ENCODE measurements around the gene STAC3. TPM values are rescaled to one million over a fixed set of nuclear protein-coding genes. Genes with fewer than 3 reads are reported as not detected.

The STAC3 gene
- total RNA-seq, 1 experiment from 2014 or later, result 2.5 TPM

- ChIA-PET CTCF (interaction anchor here (1.1 to 1.9 kb wide), 3 partner anchors 10 to 186 kb away, joined by 3 to 6 read pairs (median 3); no protein-coding TSS in a partner anchor), RAD21 (ENCODE audit: low non-redundant PET in 1 of 2, low total read pairs in 2 of 2, uncharacterized antibody in 2 of 2, unreplicated experiment in 2 of 2) (no interaction called here), POLR2A (no interaction called here)
- no peaks in the 10 kb centered on the region for H4K20me1 ChIP-seq (ENCODE audit: insufficient read depth)
- H3K27me3 ChIP-seq (ENCODE audit: insufficient read depth, low read length), result no peaks in the 10 kb centered on the region
- H3K9ac ChIP-seq (ENCODE audit: low read length), result no peak overlapping the region
- peaks cover 3 to 4% of the 10 kb centered on the region in 2 experiments; a peak in 1 of 4 replicates for H3K4me1 ChIP-seq (ENCODE audit: control insufficient read depth in 1 of 2, insufficient read depth in 2 of 2, low read length in 2 of 2)
- H2AFZ ChIP-seq (ENCODE audit: low read depth, low read length, poor library complexity, severe bottlenecking), result no peak overlapping the region
- DNase-seq (ENCODE audit: low read depth, low spot score), result no peak
- no peak overlapping the region for H3K4me3 ChIP-seq (replicated peaks in 1 of 2; ENCODE audit: low read depth in 1 of 2, low read length in 2 of 2)
- H3K9me2 ChIP-seq (ENCODE audit: insufficient read depth), result no peaks in the 10 kb centered on the region
- H3K79me2 ChIP-seq (ENCODE audit: insufficient read depth, low read length), result no peaks in the 10 kb centered on the region
- no peak for ATAC-seq
- H3K9me3 ChIP-seq (ENCODE audit: control insufficient read depth in 1 of 2, insufficient read depth in 1 of 2, low read depth in 1 of 2, low read length in 2 of 2), result no peaks in the 10 kb centered on the region
- no peak overlapping the region for H3K27ac ChIP-seq (ENCODE audit: low read depth, low read length)
- BruUV-seq (replicated peaks), result no TSS peak
- no peak overlapping the region for H3K4me2 ChIP-seq (ENCODE audit: low read length)
- TF ChIP-seq EZH2phosphoT487 (IDR thresholded peaks at IDR 0.05; ENCODE audit: borderline replicate concordance), result no peak
- no peak for TF ChIP-seq MAX (IDR thresholded peaks at IDR 0.05)
- TF ChIP-seq SRF (IDR thresholded peaks at IDR 0.05; ENCODE audit: low read depth), result no peak
- TF ChIP-seq ELF1 (IDR thresholded peaks at IDR 0.05; ENCODE audit: borderline replicate concordance, low read depth), result no peak
- TF ChIP-seq POLR2AphosphoS5 (IDR thresholded peaks at IDR 0.05; ENCODE audit: low read depth, low read length), result no peak
- TF ChIP-seq SIN3A (IDR thresholded peaks at IDR 0.05; ENCODE audit: low read depth), result no peak
- TF ChIP-seq ZNF274 (IDR thresholded peaks at IDR 0.05; ENCODE audit: low read depth, low read length), result no peak
- no peak for TF ChIP-seq EZH2 (IDR thresholded peaks at IDR 0.05)
- no peak for TF ChIP-seq REST (IDR thresholded peaks at IDR 0.05; ENCODE audit: low read depth)
- TF ChIP-seq SP1 (IDR thresholded peaks at IDR 0.05; ENCODE audit: low read depth), result no peak
- no peak for TF ChIP-seq ATF3 (IDR thresholded peaks at IDR 0.05)
- TF ChIP-seq CEBPB (IDR thresholded peaks at IDR 0.05; ENCODE audit: low read depth), result no peak
- TF ChIP-seq TCF7L2 (IDR thresholded peaks at IDR 0.05; ENCODE audit: borderline replicate concordance, extremely low read depth, insufficient read depth, insufficient read length), result no peak
- TF ChIP-seq EGR1 (IDR thresholded peaks at IDR 0.05; ENCODE audit: low read depth), result no peak
- TF ChIP-seq YY1 (IDR thresholded peaks at IDR 0.05; ENCODE audit: extremely low read depth, insufficient replicate concordance, low read depth, low read length), result no peak
- H3K36me3 ChIP-seq (ENCODE audit: control insufficient read depth in 1 of 2, insufficient read depth in 2 of 2, low read length in 2 of 2), result peaks cover 8 to 10% of the 10 kb centered on the region in 2 experiments; a peak in 1 of 4 replicates
- intact Hi-C loops (cut with micrococcal nuclease), result no loop called here
Measured at GRCh38 chr12:57266681-57267080, 15.7 kb upstream of the STAC3 start.
